Naive thymus-derived CD4-positive, alpha-beta T cell (primary cell): ENCODE data around the gene CAMK2N1. TPM values are rescaled to one million over a fixed set of nuclear protein-coding genes. Genes with fewer than 3 reads are reported as not detected.

Source experiments
- ATAC-seq: fragments of 150-1000 bp; cut with Tn5 transposase; 2 replicates; pipeline ENCODE4 v1.10.0; 2021; ENCODE audit warnings: mild to moderate bottlenecking, moderate library complexity
- CTCF ChIA-PET: fragments of 350-600 bp; sonication (Branson Sonifier 250); formaldehyde crosslinking; loops from one replicate; lab custom pipeline; 2021; ENCODE audit warnings: antibody characterized with exemption; lab: Charles Lee
- POLR2A ChIA-PET: fragments of 350-600 bp; sonication (Branson Sonifier 250); formaldehyde crosslinking; loops from one replicate; lab custom pipeline; 2021; ENCODE audit warnings: antibody characterized with exemption, inconsistent platforms; lab: Charles Lee
- DNase-seq, 9 donors: peaks; one replicate each; pipeline versions ENCODE4 v3.0.0 to v3.0.0-alpha.2; 2020 to 2022; ENCODE audit warnings: mixed read lengths in 1 of 9
- H3K27ac ChIP-seq: one replicate; pipeline ENCODE4 v1.7.0; 2013; ENCODE audit warnings: mild to moderate bottlenecking, low read depth, low read length, moderate library complexity
- H3K27me3 ChIP-seq, 2 donors: one replicate each; pipeline ENCODE4 v1.7.0; 2013; ENCODE audit warnings: low read length in 2 of 2, mild to moderate bottlenecking in 2 of 2, moderate library complexity in 2 of 2; ENCODE audit not compliant: control insufficient read depth in 2 of 2, insufficient read depth in 2 of 2
- H3K36me3 ChIP-seq, 3 experiments: 1 replicate in 2 of 3; 2 replicates in 1 of 3; pipeline ENCODE4 v1.7.0; 2013; ENCODE audit warnings: low read length in 3 of 3, mild to moderate bottlenecking in 3 of 3, moderate library complexity in 1 of 3; ENCODE audit not compliant: insufficient read depth in 3 of 3, control insufficient read depth in 2 of 3
- H3K4me1 ChIP-seq, 2 donors: one replicate each; pipeline ENCODE4 v1.7.0; 2013; ENCODE audit warnings: low read length in 2 of 2, mild to moderate bottlenecking in 2 of 2, moderate library complexity in 1 of 2; ENCODE audit not compliant: control insufficient read depth in 2 of 2, insufficient read depth in 2 of 2
- H3K4me3 ChIP-seq: 2 replicates; pipeline ENCODE4 v1.7.0; 2013; ENCODE audit warnings: mild to moderate bottlenecking, low read length
- H3K9me3 ChIP-seq, 3 experiments: 1 replicate in 2 of 3; 2 replicates in 1 of 3; pipeline ENCODE4 v1.7.0; 2013; ENCODE audit warnings: low read length in 3 of 3; ENCODE audit not compliant: control insufficient read depth in 2 of 3
- H3K27ac Mint-ChIP-seq, 9 donors: one replicate each; pipeline ENCODE4 v1.8.0; 2020 to 2022; ENCODE audit warnings: mixed read lengths in 9 of 9, mild to moderate bottlenecking in 8 of 9, moderate library complexity in 5 of 9, inconsistent platforms in 2 of 9
- H3K27me3 Mint-ChIP-seq, 5 donors: one replicate each; pipeline ENCODE4 v1.8.0; 2021 to 2022; ENCODE audit warnings: mixed read lengths in 5 of 5, mild to moderate bottlenecking in 1 of 5
- H3K36me3 Mint-ChIP-seq, 5 donors: one replicate each; pipeline ENCODE4 v1.8.0; 2020 to 2022; ENCODE audit warnings: mixed read lengths in 5 of 5, mild to moderate bottlenecking in 3 of 5, inconsistent platforms in 1 of 5
- H3K4me1 Mint-ChIP-seq, 7 donors: one replicate each; pipeline ENCODE4 v1.8.0; 2020 to 2022; ENCODE audit warnings: mixed read lengths in 7 of 7, mild to moderate bottlenecking in 3 of 7, inconsistent platforms in 1 of 7
- H3K4me3 Mint-ChIP-seq, 10 donors: one replicate each; pipeline ENCODE4 v1.8.0; 2020 to 2022; ENCODE audit warnings: mild to moderate bottlenecking in 10 of 10, mixed read lengths in 10 of 10, moderate library complexity in 6 of 10, inconsistent platforms in 2 of 10
- H3K9me3 Mint-ChIP-seq, 11 donors: one replicate each; pipeline ENCODE4 v1.8.0; 2020 to 2022; ENCODE audit warnings: mixed read lengths in 11 of 11, mild to moderate bottlenecking in 4 of 11, inconsistent platforms in 1 of 11, moderate library complexity in 1 of 11
- intact Hi-C, 2 donors: fragments of 100-400 bp; cut with micrococcal nuclease; formaldehyde crosslinking; loops; one replicate each; pipeline ENCODE4 v1.15.1; 2023
- polyA plus RNA-seq, 2 donors: library from polyadenylated mRNA; unstranded; fragments of 300-500 nt; fragmentation: Illumina TruSeq; gene quantifications; one replicate each; pipeline ENCODE4 v1.2.3, GENCODE V29; 2021
- total RNA-seq, 6 experiments: library from RNA in 5 of 6; stranded (reverse) in 5 of 6; gene quantifications; 1 replicate in 5 of 6; 2 replicates in 1 of 6; pipeline ENCODE4 v1.2.3 and lab custom pipeline; 2021 to 2026

CAMK2N1 gene
- total and polyA plus RNA-seq, 7 experiments from 2014 or later: 0.08 to 3.8 (median 2.4) TPM

DNA sequence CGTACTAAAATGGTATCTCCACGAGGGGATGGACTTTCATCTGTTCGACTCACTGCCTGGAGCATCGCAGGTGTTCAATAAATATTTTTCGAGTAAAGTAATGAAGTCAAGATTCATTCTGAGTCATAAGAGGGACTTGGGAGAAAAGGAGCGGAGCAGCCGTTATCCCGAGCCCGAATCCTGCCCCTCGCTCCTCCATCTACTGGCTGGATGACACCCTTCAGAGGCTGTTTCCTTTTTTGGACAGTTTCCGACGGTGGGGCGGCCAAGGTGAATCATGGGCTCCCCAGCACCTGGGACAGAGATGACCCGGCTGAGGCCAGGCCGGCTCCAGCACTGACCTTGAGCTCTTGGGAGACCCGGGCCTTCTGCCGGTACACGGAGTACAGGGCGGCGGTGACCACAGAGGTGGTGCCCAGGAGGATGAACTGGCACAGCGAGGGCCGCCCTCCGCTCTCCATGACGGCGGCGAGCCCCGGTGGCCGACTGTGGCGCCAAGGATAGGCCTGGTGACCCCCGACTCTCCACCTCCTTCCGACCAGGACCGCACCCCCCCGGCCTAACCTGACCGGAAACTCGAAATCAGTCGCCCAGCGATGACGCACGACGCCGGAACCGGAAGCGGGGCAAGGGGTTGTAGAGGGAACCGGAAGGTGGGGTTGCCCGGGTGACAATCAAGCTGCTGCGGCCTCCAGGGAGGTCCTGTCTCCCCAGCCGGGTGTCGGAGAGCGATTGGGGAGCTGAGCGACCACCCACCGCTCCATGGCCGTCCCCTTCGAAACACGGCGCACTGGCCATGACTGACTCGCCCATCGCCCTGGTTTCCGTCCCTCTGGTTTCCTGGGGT is 21.8 kb upstream of the CAMK2N1 start, which contains the start of gene MUL1:
Gene MUL1, minus strand, starts transcription at position 588 of the 847 bp plus-strand sequence. Its CDS starts 127 bp downstream, at position 461.
- peaks cover 8 to 22% of the 10 kb centered on the region in 2 donors for H3K4me1 ChIP-seq
- ChIA-PET CTCF (interaction anchor here (0.6 to 1.9 kb wide), 6 partner anchors 13 to 597 kb away, joined by 3 to 8 read pairs (median 3); partner anchors contain the start of gene PINK1), POLR2A (interaction anchor here (0.5 to 1.9 kb wide), 6 partner anchors 14 to 1942 kb away, joined by 3 to 8 read pairs (median 5); no protein-coding TSS in a partner anchor)
- H3K4me3 ChIP-seq: peak within 1 kb of the TSS; percentile 88
- Mint-ChIP-seq H3K27me3 (peaks cover 0 to 5% (median 1%) of the 10 kb centered on the region in 5 donors), H3K9me3 (no peaks in the 10 kb centered on the region), H3K27ac (peak within 1 kb of the TSS; percentile 72 to 97 (median 92)), H3K4me3 (peak within 1 kb of the TSS; percentile 83 to 98 (median 88)), H3K36me3 (peaks cover 0 to 4% (median 0%) of the 10 kb centered on the region in 5 donors), H3K4me1 (peaks cover 15 to 40% (median 23%) of the 10 kb centered on the region in 7 donors)
- no peaks in the 10 kb centered on the region for H3K9me3 ChIP-seq
- peaks cover 0 to 12% (median 0%) of the 10 kb centered on the region in 3 experiments for H3K36me3 ChIP-seq
- peak within 1 kb of the TSS; percentile 97 for H3K27ac ChIP-seq
- DNase-seq: peak; percentile 83 to 95 (median 89)
- peak; percentile 94 for ATAC-seq
- no peaks in the 10 kb centered on the region for H3K27me3 ChIP-seq
- intact Hi-C loops: loop anchor here (1.0 to 5.0 kb wide), 8 partner anchors 21 to 1295 kb away; partner anchors contain the start of genes PINK1 (in 2 of the 2), CAMK2N1 (in 1 of the 2), DDOST (in 1 of the 2) and EIF4G3 (in 1 of the 2)

DNA sequence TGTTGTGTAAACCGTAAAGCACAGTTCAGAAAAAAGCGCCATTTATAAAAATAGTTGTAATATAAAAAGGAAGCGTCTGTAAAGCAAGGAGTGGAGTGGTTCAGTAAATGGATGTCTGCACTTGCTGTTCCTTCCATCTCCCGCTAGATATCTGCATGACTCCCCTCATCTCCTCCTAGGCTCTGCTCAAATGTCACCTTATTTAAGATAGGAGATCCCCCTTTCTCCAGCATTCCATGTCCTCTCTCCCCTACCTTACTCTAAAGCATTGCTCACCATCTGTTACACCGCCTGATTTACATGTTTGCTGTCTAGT is 21.2 kb upstream of the CAMK2N1 start:
- H3K4me1 Mint-ChIP-seq: peaks cover 15 to 40% (median 23%) of the 10 kb centered on the region in 7 donors
- Histone ChIP-seq H3K27me3 (no peaks in the 10 kb centered on the region), H3K4me1 (peaks cover 8 to 22% of the 10 kb centered on the region in 2 donors), H3K27ac (peak overlapping the region; percentile 97), H3K9me3 (no peaks in the 10 kb centered on the region), H3K4me3 (peak overlapping the region; percentile 88), H3K36me3 (peaks cover 0 to 17% (median 0%) of the 10 kb centered on the region in 3 experiments)
- POLR2A ChIA-PET: interaction anchor here (0.5 to 1.9 kb wide), 3 partner anchors 13 to 707 kb away, joined by 3 to 6 read pairs (median 4); no protein-coding TSS in a partner anchor
- ATAC-seq (peak; percentile 48), DNase-seq (no peak)
- intact Hi-C loops: loop anchor here (5.0 kb wide), 3 partner anchors 125 to 1295 kb away; partner anchors contain the start of genes HP1BP3 (in 1 of the 2), PINK1 (in 1 of the 2) and UBR4 (in 1 of the 2)
- peaks cover 0 to 4% (median 0%) of the 10 kb centered on the region in 5 donors for H3K27me3 Mint-ChIP-seq
- peak overlapping the region; percentile 72 to 97 (median 92) for H3K27ac Mint-ChIP-seq
- peaks cover 0 to 4% (median 0%) of the 10 kb centered on the region in 5 donors for H3K36me3 Mint-ChIP-seq
- H3K4me3 Mint-ChIP-seq: peak overlapping the region; percentile 83 to 98 (median 88)
- CTCF ChIA-PET: interaction anchor here (1.2 kb wide), 1 partner anchor 597 kb away, joined by 4 read pairs; no protein-coding TSS in a partner anchor
- no peaks in the 10 kb centered on the region for H3K9me3 Mint-ChIP-seq

DNA sequence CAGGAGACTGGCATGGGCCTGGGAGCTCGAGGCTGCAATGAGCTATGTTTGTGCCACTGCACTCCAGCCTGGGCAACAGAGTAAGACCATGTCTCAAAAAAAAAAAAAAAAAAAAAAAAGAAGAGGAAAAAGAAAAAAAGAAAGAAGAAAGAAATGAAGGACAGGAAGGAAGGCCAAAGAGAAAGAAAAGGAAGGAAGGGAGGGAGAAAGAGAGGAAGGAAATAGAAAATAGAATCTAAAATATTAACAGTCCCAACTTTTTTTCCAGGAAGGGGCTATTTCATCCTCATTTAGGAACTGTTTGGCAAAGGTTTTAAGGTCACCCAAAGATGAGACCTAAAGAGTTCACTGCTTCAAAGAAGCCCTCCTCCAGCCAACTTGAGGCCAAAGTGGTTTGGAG is 19.5 kb upstream of the CAMK2N1 start:
- Mint-ChIP-seq H3K36me3 (peaks cover 0 to 9% (median 7%) of the 10 kb centered on the region in 5 donors), H3K4me3 (peak overlapping the region in 4 of 10 donors; percentile 12 to 98 (median 47)), H3K4me1 (peaks cover 15 to 40% (median 23%) of the 10 kb centered on the region in 7 donors), H3K27me3 (no peaks in the 10 kb centered on the region), H3K9me3 (no peaks in the 10 kb centered on the region), H3K27ac (peak overlapping the region in 4 of 9 donors; percentile 19 to 78 (median 34))
- Histone ChIP-seq H3K9me3 (no peaks in the 10 kb centered on the region), H3K27me3 (no peaks in the 10 kb centered on the region), H3K27ac (no peak overlapping the region), H3K4me3 (no peak overlapping the region), H3K4me1 (peaks cover 8 to 22% of the 10 kb centered on the region in 2 donors), H3K36me3 (peaks cover 8 to 34% (median 13%) of the 10 kb centered on the region in 3 experiments)
- ChIA-PET CTCF (interaction anchor here (0.6 kb wide), 1 partner anchor 12 kb away, joined by 4 read pairs; no protein-coding TSS in a partner anchor), POLR2A (no interaction called here)
- DNase-seq (no peak), ATAC-seq (no peak)
- intact Hi-C loops: loop anchor here (5.0 kb wide), 3 partner anchors 127 to 1293 kb away; partner anchors contain the start of genes HP1BP3 (in 1 of the 2), PINK1 (in 1 of the 2) and UBR4 (in 1 of the 2)

DNA sequence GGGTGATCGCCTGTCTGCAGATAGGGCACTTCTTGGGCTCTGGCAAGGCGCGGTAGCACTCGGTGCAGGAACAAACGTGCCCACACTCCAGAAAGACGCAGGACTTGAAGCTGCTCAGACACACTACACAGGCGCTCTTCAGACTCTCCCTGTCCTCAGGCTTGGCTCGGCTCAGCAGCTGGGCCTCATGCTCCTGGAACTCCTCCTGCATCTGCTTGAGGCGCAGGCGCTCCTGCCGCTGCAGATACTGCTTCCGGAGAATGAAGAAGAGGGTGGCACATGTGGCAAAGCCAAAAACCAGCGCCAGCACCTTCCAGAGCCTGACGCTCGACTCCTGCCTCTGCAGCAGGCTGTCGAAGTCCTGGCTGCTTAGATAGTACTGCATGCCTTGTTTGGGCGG is 14.7 kb upstream of the CAMK2N1 start:
- Histone ChIP-seq H3K4me3 (no peak overlapping the region), H3K27ac (no peak overlapping the region), H3K9me3 (no peaks in the 10 kb centered on the region), H3K27me3 (no peaks in the 10 kb centered on the region), H3K36me3 (peaks cover 8 to 53% (median 13%) of the 10 kb centered on the region in 3 experiments), H3K4me1 (peaks cover 0 to 2% of the 10 kb centered on the region in 2 donors)
- intact Hi-C loops: no loop called here
- CTCF ChIA-PET: no interaction called here
- H3K27me3 Mint-ChIP-seq: no peaks in the 10 kb centered on the region
- peaks cover 0 to 17% (median 4%) of the 10 kb centered on the region in 5 donors for H3K36me3 Mint-ChIP-seq
- no peaks in the 10 kb centered on the region for H3K9me3 Mint-ChIP-seq
- POLR2A ChIA-PET: no interaction called here
- ATAC-seq: no peak
- peaks cover 15 to 22% (median 18%) of the 10 kb centered on the region in 7 donors for H3K4me1 Mint-ChIP-seq
- H3K27ac Mint-ChIP-seq: no peak overlapping the region
- no peak overlapping the region for H3K4me3 Mint-ChIP-seq
- DNase-seq: no peak

DNA sequence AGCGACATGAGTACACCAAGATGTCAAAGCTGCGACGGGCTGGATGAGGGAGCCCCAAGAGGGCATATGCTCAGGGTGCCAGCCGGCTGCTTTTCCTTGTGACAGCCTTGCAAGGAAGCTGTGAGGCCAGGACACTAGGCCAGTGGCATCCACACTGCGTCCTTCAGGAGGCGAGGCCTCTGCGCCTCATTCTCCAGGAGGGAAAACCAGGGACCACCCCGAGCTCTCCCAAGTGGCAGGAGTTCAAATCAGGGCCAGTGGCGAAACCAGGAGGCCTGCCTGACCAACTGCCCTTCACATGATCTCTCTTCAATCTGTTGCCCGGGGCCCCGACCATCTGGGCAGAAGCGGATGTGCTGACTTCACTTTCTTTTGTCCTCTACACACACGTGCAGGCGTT is 13.7 kb upstream of the CAMK2N1 start:
- Histone ChIP-seq H3K27me3 (no peaks in the 10 kb centered on the region), H3K27ac (no peak overlapping the region), H3K36me3 (peaks cover 8 to 53% (median 13%) of the 10 kb centered on the region in 3 experiments), H3K4me1 (no peaks in the 10 kb centered on the region), H3K9me3 (no peaks in the 10 kb centered on the region), H3K4me3 (no peak overlapping the region)
- Mint-ChIP-seq H3K36me3 (peaks cover 0 to 17% (median 4%) of the 10 kb centered on the region in 5 donors), H3K27ac (peak overlapping the region in 1 of 9 donors; percentile 68), H3K27me3 (no peaks in the 10 kb centered on the region), H3K9me3 (no peaks in the 10 kb centered on the region), H3K4me3 (no peak overlapping the region), H3K4me1 (peaks cover 5 to 17% (median 9%) of the 10 kb centered on the region in 7 donors)
- ChIA-PET CTCF (no interaction called here), POLR2A (no interaction called here)
- ATAC-seq: no peak
- no peak for DNase-seq
- intact Hi-C loops: no loop called here

DNA sequence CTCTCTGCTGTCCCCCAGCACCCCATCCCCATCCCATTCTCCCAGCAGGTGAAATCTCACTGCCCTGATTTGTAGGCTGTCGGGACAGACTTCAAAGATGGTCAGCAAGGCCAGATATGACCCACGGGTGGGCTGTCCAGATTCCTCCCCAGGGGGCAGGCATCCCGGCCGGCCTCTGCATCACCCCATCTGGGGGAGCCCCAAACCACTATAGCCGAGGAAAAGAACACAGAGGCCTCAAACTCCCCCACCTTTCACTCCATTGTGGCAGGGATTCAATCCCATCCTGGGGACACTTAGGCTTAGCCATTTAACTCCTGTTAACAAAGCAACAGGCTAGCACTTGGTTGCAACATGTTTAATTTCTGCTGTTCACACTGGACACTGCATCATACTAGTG is 13.1 kb upstream of the CAMK2N1 start:
- intact Hi-C loops: no loop called here
- ChIA-PET POLR2A (no interaction called here), CTCF (no interaction called here)
- Histone ChIP-seq H3K4me3 (no peak overlapping the region), H3K27me3 (no peaks in the 10 kb centered on the region), H3K36me3 (peaks cover 8 to 53% (median 13%) of the 10 kb centered on the region in 3 experiments), H3K9me3 (no peaks in the 10 kb centered on the region), H3K27ac (no peak overlapping the region), H3K4me1 (no peaks in the 10 kb centered on the region)
- Mint-ChIP-seq H3K27ac (peak overlapping the region in 1 of 9 donors; percentile 68), H3K9me3 (no peaks in the 10 kb centered on the region), H3K4me3 (no peak overlapping the region), H3K4me1 (peaks cover 1 to 11% (median 3%) of the 10 kb centered on the region in 7 donors), H3K36me3 (peaks cover 0 to 17% (median 4%) of the 10 kb centered on the region in 5 donors), H3K27me3 (no peaks in the 10 kb centered on the region)
- ATAC-seq (no peak), DNase-seq (no peak)
